HG03442 (cell line): ENCODE data around the gene ARHGEF37.
"Not testable (repeated sequence)": the region's sequence is repeated elsewhere in the genome, so short reads cannot be mapped to it uniquely, and the experiment has no call there.

Experiments used
- ATAC-seq: cut with Tn5 transposase; IDR thresholded peaks from one replicate; pipeline ENCODE4 v1.9.1; 2021; ENCODE audit warnings: mild to moderate bottlenecking, moderate library complexity; ENCODE audit not compliant: unreplicated experiment

The ARHGEF37 gene

GRCh38 chr5:149669273-149669672, 88.0 kb downstream of the ARHGEF37 start:
- ATAC-seq: not testable (repeated sequence)

GRCh38 chr5:149671544-149671943, 90.2 kb downstream of the ARHGEF37 start:
- ATAC-seq: no peak

DNA sequence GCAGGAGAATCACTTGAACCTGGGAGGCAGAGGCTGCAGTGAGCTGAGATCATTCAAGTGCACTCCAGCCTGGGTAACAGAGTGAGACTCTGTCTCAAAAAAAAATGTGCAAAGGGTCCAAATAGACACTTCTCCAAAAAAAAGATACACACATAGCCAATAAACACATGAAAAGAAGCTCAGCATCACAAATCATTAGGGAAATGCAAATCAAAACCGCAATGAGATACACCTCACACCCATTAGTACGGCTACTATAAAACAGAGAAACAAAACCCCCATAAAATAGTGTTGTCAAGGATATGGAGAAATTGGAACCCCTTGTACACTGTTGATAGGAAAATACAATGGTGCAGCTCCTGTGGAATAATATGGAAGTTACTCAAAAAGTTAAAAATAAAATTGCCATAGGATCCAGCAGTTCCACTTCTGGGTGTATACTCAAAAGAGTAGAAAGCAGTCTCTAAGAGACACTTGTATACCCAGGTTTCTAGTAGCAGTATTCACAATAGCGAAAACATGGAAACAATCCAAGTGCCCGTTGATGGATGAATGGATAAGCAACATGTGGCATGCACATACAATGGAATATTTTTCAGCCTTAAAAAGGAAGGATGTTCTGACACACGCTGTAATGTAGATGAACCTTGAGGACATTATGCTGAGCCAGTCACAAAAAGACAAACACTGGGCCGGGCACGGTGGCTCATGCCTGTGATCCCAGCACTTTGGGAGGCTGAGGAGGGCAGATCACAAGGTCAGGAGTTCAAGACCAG, 91.6 kb downstream of the ARHGEF37 start:
- no peak for ATAC-seq

GRCh38 chr5:149674686-149675085, 93.4 kb downstream of the ARHGEF37 start:
- no peak for ATAC-seq

DNA sequence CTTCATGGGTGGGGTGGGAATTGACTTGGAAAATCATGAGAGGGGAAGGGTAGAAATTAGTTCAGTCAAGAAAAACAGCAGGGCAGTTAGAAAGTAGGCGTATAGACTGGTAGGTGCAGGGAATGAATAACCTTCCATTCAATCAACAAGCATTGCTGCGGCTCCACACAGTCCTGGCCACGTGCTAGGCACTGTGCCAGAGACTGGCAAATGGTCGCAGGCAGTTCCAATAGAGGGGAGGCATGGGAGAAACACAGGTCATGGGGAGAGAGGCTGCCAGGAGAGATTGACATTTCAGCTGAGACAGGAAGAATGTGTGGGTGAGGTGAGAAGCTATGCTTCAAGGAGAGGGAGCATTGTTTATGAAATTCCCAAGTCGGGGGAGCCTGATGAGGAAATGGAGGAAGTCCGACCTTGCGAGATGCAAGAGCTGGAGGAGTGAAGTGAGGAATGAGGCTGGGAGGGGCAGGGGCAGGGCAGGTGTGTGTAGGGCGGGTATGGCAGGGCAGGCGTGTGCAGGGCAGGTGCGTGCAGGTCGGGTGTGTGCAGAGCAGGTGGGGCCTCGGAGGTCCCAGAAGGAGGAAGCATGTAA, 94.4 kb downstream of the ARHGEF37 start:
- ATAC-seq: no peak

DNA sequence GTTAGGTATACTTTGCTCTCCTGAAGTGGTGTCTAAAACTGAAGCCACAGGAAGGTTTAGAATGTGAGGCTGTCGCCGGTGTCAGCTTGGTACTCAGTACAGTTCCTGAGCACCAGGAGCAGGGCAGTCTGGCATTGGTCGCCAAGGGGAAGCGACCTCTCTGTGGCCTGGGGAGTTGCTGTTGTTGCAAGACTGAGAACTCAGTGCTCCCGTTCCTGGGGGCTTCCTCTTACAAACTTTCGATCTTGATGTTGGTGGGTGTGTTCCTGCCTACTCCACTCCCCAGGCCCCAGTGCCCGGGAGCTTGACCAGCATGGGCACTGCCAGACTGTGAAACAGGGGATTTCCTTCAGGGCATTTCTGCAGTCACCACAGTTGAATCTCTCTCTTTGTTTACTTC, 96.4 kb downstream of the ARHGEF37 start:
- ATAC-seq: no peak

DNA sequence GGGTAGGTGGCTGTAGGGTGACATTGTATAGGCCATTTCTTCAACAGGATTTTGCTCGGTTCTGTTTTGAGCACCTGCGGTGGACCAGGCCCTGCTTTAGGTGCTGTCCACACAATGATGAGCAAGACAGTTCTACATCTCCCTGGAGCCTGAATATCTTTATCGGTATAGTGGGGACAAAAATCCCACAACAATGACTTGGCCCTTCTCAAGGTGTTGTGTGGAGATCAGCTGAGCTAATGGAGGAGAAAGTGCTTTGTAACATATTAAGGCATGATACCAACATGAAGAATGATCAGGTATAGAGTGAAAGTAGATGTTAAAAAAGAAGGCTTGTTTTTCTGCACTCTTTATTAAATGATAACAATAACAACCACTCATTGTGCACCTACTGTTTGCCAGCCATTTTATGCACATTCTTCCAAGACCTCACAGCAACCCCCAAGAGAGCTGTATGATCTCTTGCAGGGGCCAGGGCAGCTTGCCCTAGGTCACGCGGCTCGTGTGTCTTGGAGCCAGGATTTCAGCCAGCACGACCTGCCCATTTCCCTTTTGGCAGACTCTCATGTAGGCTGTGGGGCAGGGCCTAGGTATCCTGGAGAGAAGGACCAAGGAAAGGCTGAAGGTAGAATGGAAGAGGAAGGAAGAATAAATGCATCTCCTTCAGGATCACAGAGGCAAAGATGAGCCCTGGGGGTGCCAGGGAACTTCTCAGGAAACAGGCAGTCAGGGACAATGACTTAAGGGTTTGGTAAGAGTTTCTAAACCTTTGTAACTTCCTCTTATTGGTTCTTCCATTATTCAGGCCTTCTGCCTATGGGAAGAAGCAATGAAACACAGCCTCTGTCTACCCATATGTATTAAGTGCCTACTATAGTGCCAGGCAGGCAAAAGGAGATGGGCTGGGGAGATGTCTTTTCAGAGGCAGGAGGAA, 98.8 kb downstream of the ARHGEF37 start:
- peak; percentile 32 for ATAC-seq

DNA sequence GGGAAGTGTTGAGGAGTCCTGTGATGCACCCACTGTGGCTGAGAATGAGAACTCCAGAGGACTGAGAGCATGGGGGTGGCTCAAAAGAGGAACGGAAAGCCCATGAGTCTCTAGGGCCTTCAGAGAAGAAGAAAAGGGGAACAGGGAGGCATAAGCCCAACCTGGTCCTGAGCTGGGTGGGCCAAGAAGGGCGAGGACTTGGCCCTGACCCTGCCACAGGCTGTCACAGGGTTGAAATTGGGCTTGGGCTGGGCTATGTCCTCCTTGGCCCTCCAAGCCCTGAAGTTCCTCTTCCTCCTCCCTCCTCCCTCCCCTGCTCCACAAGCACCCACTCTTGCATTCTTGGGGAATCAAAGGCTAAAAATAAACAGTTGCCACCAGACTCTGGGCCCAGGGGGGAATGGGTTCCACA, 99.5 kb downstream of the ARHGEF37 start:
- peak; percentile 98 for ATAC-seq

- ATAC-seq: no peak
Measured at GRCh38 chr5:149681252-149681651, 100.0 kb downstream of the ARHGEF37 start.

DNA sequence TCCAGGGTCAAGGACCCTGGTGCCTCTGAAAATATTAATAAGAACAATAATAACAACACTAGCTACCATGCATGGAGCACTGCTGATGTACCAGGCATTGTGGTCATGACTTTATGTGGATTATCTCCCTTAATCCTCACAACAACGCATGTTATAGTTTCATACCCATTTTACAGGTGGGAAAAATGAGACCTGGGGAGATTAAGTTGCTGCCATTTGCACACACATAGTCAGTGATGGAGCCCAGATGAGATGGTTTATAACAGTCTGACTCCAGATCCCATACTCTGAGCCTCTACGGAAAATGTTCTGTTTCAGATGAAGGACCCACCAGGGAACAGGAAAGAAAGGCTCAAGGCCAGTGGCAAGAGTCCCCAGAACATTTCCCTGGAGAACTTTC, 100.6 kb downstream of the ARHGEF37 start:
- no peak for ATAC-seq

DNA sequence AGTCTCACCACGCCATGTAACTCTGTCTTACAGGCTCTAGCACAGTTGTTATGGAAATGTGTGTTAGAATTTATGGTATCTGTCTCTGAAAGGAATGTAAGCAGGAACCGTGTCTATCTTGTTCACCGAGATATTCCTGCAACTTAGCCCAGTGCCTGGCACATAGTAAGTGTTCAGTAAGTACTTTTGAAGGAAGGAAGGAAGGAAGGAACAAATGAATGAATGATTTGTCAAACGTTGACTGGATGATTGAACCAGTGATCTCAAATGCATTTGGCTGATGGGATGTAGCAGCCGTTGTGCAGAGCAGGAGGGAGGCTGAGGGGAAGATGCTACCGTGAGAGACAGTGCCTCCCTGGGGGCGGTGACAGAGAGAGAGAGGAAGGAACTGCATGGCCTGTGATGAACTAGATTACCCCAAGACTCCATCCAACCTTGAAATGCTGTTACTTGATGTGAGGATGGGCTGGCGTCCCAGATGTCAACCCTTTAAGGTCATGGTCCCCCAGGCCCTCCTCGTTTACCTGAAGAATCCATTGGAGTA, 101.3 kb downstream of the ARHGEF37 start:
- ATAC-seq: no peak

- ATAC-seq: no peak
Measured at GRCh38 chr5:149683964-149684363, 102.7 kb downstream of the ARHGEF37 start.

- no peak for ATAC-seq
Measured at GRCh38 chr5:149684371-149684770, 103.1 kb downstream of the ARHGEF37 start.
